Thyroid gland (tissue), 4 donors: ENCODE results near the gene SLC35F1.

ENCODE experiments used
- CTCF ChIP-seq, 6 experiments: fragments of 200-600 bp in 3 of 6; fragments of 450-650 bp in 3 of 6; sonication (generic) in 3 of 6; IDR thresholded peaks; one replicate each; pipeline ENCODE4 v1.5.1; 2016 to 2019; ENCODE audit warnings: antibody characterized with exemption in 6 of 6, mild to moderate bottlenecking in 2 of 6, inconsistent platforms in 1 of 6, moderate library complexity in 1 of 6
- POLR2A ChIP-seq, 2 donors: fragments of 450-650 bp; IDR thresholded peaks; one replicate each; pipeline ENCODE4 v1.6.1; 2017; ENCODE audit warnings: antibody characterized with exemption in 2 of 2, mild to moderate bottlenecking in 2 of 2, moderate library complexity in 1 of 2

GRCh38 chr6:118135371-118135770 lies 228.3 kb downstream of the SLC35F1 start:
- TF ChIP-seq CTCF (IDR thresholded peaks at IDR 0.05) (no peak), POLR2A (IDR thresholded peaks at IDR 0.05) (no peak)
